ENCODE results near the gene UGT1A1.
"Not testable (repeated sequence)": the region's sequence is repeated elsewhere in the genome, so short reads cannot be mapped to it uniquely, and the experiment has no call there.

UGT1A1 gene

GRCh38 chr2:233745073-233745755 lies 14.9 kb upstream of the UGT1A1 start:
- TF ChIP-seq POLR2A (IDR thresholded peaks at IDR 0.05; ENCODE audit: extremely low read depth, insufficient read length) (no peak), MYC (IDR thresholded peaks at IDR 0.05; ENCODE audit: low read depth, low read length) (no peak), CTCF (IDR thresholded peaks at IDR 0.05; ENCODE audit: low read depth, low read length) (no peak)
- TF ChIP-seq, protein P1, sequence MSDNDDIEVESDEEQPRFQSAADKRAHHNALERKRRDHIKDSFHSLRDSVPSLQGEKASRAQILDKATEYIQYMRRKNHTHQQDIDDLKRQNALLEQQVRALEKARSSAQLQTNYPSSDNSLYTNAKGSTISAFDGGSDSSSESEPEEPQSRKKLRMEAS (IDR thresholded peaks at IDR 0.05; ENCODE audit: low read depth, low read length), result no peak
- no peak overlapping the region for H3K4me3 ChIP-seq (ENCODE audit: low read depth, low read length)
- no peak for DNase-seq (ENCODE audit: low read depth)

- DNase-seq (ENCODE audit: low read depth); H3K4me3 ChIP-seq (ENCODE audit: low read depth, low read length): not testable (repeated sequence)
Observed at GRCh38 chr2:233745838-233746237, 14.2 kb upstream of the UGT1A1 start.

GRCh38 chr2:233746475-233747282 lies 13.4 kb upstream of the UGT1A1 start:
- TF ChIP-seq, protein P1 (IDR thresholded peaks at IDR 0.05; ENCODE audit: low read depth, low read length), result no peak
- no peak for TF ChIP-seq CTCF (IDR thresholded peaks at IDR 0.05; ENCODE audit: low read depth, low read length)
- no peak for TF ChIP-seq MYC (IDR thresholded peaks at IDR 0.05; ENCODE audit: low read depth, low read length)
- no peak for TF ChIP-seq POLR2A (IDR thresholded peaks at IDR 0.05; ENCODE audit: extremely low read depth, insufficient read length)
- no peak overlapping the region for H3K4me3 ChIP-seq (ENCODE audit: low read depth, low read length)
- no peak for DNase-seq (ENCODE audit: low read depth)

GRCh38 chr2:233747283-233747544 lies 12.9 kb upstream of the UGT1A1 start:
- no peak overlapping the region for H3K4me3 ChIP-seq (ENCODE audit: low read depth, low read length)
- TF ChIP-seq, protein P1 (IDR thresholded peaks at IDR 0.05; ENCODE audit: low read depth, low read length), result no peak
- TF ChIP-seq POLR2A (IDR thresholded peaks at IDR 0.05; ENCODE audit: extremely low read depth, insufficient read length), result no peak
- TF ChIP-seq MYC (IDR thresholded peaks at IDR 0.05; ENCODE audit: low read depth, low read length), result no peak
- TF ChIP-seq CTCF (IDR thresholded peaks at IDR 0.05; ENCODE audit: low read depth, low read length), result no peak
- DNase-seq (ENCODE audit: low read depth), result no peak

DNA sequence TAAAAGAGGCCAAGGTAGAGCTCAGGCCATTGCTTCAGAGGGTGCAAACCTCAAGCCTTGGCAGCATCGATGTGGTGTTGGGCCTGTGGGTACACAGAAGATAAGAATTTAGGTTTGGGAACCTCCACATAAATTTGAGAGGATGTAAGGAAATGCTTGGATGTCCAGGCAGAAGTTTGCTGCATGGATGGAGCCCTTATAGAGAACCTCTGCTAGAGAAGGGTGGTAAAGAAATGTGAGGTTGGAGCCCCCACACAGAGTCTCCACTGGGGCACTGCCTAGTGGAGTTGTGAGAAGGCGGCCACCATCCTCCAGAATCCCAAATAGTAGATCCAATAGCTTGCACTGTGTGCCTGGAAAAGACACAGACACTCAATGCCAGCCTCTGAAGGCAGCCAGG lies 9.4 kb upstream of the UGT1A1 start:
- DNase-seq (ENCODE audit: low read depth); H3K4me3 ChIP-seq (ENCODE audit: low read depth, low read length): not testable (repeated sequence)

GRCh38 chr2:233751212-233752009 lies 8.7 kb upstream of the UGT1A1 start:
- DNase-seq (ENCODE audit: low read depth); H3K4me3 ChIP-seq (ENCODE audit: low read depth, low read length): not testable (repeated sequence)

DNA sequence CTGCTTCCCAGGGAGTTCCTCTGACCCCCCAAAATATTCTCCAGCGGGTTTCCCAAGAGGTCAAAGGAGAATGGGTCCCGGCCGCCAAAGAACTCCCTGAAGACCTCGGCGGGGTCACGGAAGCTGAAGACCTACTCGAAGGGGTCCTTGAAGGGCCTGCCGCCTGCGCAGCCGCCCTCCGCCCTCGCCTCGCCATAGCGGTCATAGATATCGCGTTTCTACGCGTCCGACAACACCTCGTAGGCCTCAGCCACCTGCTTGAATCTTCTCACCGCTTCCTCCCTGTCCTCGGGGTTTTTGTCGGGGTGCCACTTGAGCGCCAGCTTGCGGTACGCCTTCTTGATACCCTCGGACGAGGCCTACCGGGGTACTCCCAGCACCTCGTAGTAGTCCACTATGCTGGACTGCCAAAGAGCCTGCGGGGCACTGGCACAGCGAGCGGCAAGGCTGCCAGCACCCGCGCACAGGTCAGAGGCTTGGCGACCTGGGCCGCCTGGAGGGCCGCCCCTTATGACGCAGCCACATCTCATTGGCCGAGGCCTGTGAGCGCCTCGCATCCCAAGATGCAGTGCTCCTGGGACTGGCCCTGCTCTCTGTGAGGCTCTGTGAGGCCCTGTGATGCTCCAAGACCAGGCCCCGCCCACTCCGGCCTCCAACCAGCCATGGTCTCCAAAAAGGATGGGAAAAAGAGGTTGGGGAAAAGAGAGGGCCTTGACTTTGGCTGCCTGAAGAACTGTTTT lies 5.0 kb upstream of the UGT1A1 start:
- TF ChIP-seq CTCF (IDR thresholded peaks at IDR 0.05; ENCODE audit: low read depth, low read length) (no peak), POLR2A (IDR thresholded peaks at IDR 0.05; ENCODE audit: extremely low read depth, insufficient read length) (no peak), MYC (IDR thresholded peaks at IDR 0.05; ENCODE audit: low read depth, low read length) (no peak)
- TF ChIP-seq, protein P1 (IDR thresholded peaks at IDR 0.05; ENCODE audit: low read depth, low read length), result no peak
- no peak overlapping the region for H3K4me3 ChIP-seq (ENCODE audit: low read depth, low read length)
- no peak for DNase-seq (ENCODE audit: low read depth)

Measured in NB4 (cell line).